Measurements from ENCODE around the gene BUD13. TPM values are rescaled to one million over a fixed set of nuclear protein-coding genes. Genes with fewer than 3 reads are reported as not detected.
A peak's percentile ranks its signal among the peaks of the same experiment; 100 is the strongest.

BUD13 gene
- total and polyA plus RNA-seq, 10 of the 15 experiments (the other 5 are each of a cell fraction or from before 2014, with no cell fraction given): 10.9 to 36.5 (median 24.7) TPM

- no peak for TF ChIP-seq USF2 (IDR thresholded peaks at IDR 0.05; ENCODE audit: borderline replicate concordance, low read depth, low read length)
- TF ChIP-seq CEBPB (IDR thresholded peaks at IDR 0.05; ENCODE audit: borderline replicate concordance in 1 of 2, low read depth in 2 of 2, low read length in 2 of 2): no peak
- no peak for TF ChIP-seq IKZF1 (conservative IDR thresholded peaks at IDR 0.05)
- no peak for TF ChIP-seq HDAC6 (IDR thresholded peaks at IDR 0.05; ENCODE audit: unreplicated experiment)
- no peak for TF ChIP-seq IKZF2 (IDR thresholded peaks at IDR 0.05)
- TF ChIP-seq ZBED1 (IDR thresholded peaks at IDR 0.05; ENCODE audit: borderline replicate concordance): no peak
These were observed 3.8 kb upstream of the BUD13 start (continued) for GRCh38 chr11:116776522-116776984.

GRCh38 chr11:116775975-116776374 lies 3.2 kb upstream of the BUD13 start:
- Histone ChIP-seq H3K79me2 (ENCODE audit: control insufficient read depth, insufficient read depth, low read length) (peaks cover 17% of the 10 kb centered on the region), H2AFZ (ENCODE audit: control insufficient read depth, low read depth, low read length) (no peak overlapping the region), H3K27me3 (replicated peaks in 1 of 2; ENCODE audit: control insufficient read depth in 2 of 2, insufficient read depth in 2 of 2, low read length in 1 of 2) (no peaks in the 10 kb centered on the region), H3K4me2 (ENCODE audit: control insufficient read depth, insufficient read depth) (no peak overlapping the region), H3K4me3 (no peak overlapping the region), H3K36me3 (ENCODE audit: control insufficient read depth in 2 of 2, insufficient read depth in 2 of 2, low read length in 1 of 2) (peaks cover 4 to 22% of the 10 kb centered on the region in 2 experiments), H3K9ac (ENCODE audit: control insufficient read depth, insufficient read depth, low read length) (no peak overlapping the region), H3K27ac (ENCODE audit: control insufficient read depth, insufficient read depth) (no peak overlapping the region), H4K20me1 (ENCODE audit: control insufficient read depth, insufficient read depth) (no peaks in the 10 kb centered on the region), H3K9me3 (replicated peaks; ENCODE audit: control insufficient read depth, insufficient read depth, low read length) (no peaks in the 10 kb centered on the region), H3K4me1 (ENCODE audit: control insufficient read depth, insufficient read depth, low read length) (peaks cover 3% of the 10 kb centered on the region; the same call in 1 of the 2 replicates)
- no peak for ATAC-seq
- POLR2A ChIA-PET: interaction anchor here (0.6 to 4.2 kb wide), 4 partner anchors 11 to 368 kb away, joined by 3 to 28 read pairs (median 4); partner anchors contain the start of genes PAFAH1B2 and ZPR1
- CTCF ChIA-PET: interaction anchor here (1.4 kb wide), 2 partner anchors 15 to 330 kb away, joined by 3 to 5 read pairs; partner anchors contain the start of gene APOA5
- BruUV-seq (replicated peaks): no TSS peak
- no peak for DNase-seq (ENCODE audit: low read depth, low spot score)
- no peak for TF ChIP-seq RAD51 (IDR thresholded peaks at IDR 0.05)
- peak; percentile 62 for TF ChIP-seq POLR2AphosphoS5 (IDR thresholded peaks at IDR 0.05; ENCODE audit: low read length)
- TF ChIP-seq PML (IDR thresholded peaks at IDR 0.05; ENCODE audit: low read length): no peak
- TF ChIP-seq SREBF1 (IDR thresholded peaks at IDR 0.05; ENCODE audit: low read length): no peak
- no peak for TF ChIP-seq FOXM1 (IDR thresholded peaks at IDR 0.05; ENCODE audit: low read depth, low read length)
- TF ChIP-seq NBN (IDR thresholded peaks at IDR 0.05): no peak
- TF ChIP-seq POLR2A (IDR thresholded peaks at IDR 0.05; ENCODE audit: low read depth, low read length): peak; percentile 42; the same call in 1 of the 2 replicates
- no peak for TF ChIP-seq KAT2A (conservative IDR thresholded peaks at IDR 0.05; ENCODE audit: control insufficient read depth, low read depth, low read length)
- no peak for TF ChIP-seq YBX1 (IDR thresholded peaks at IDR 0.05)
- SMC1A ChIA-PET (ENCODE audit: uncharacterized antibody, unreplicated experiment): interaction anchor here (1.9 kb wide), 1 partner anchor 11 kb away, joined by 9 read pairs; no protein-coding TSS in a partner anchor
- in situ Hi-C loops (cut with MboI) (no loop called here), intact Hi-C loops (cut with micrococcal nuclease; ENCODE audit: unreplicated experiment) (no loop called here)
- RAD21 ChIA-PET (ENCODE audit: unreplicated experiment): interaction anchor here (0.9 kb wide), 1 partner anchor 60 kb away, joined by 3 read pairs; no protein-coding TSS in a partner anchor
- 91% methylated on average over 5 of the region's 5 CpGs for WGBS (ENCODE audit: insufficient coverage, insufficient replicate concordance, low lambda C conversion rate, missing lambda C conversion rate)
- FAIRE-seq: no peak
